GM18519 (cell line): ENCODE results near the gene PDE10A.

Source experiments
- ATAC-seq: cut with Tn5 transposase; IDR thresholded peaks from one replicate; pipeline ENCODE4 v1.9.1; 2021; ENCODE audit warnings: mild to moderate bottlenecking, moderate library complexity; ENCODE audit not compliant: unreplicated experiment, low FRiP score

The PDE10A gene

DNA sequence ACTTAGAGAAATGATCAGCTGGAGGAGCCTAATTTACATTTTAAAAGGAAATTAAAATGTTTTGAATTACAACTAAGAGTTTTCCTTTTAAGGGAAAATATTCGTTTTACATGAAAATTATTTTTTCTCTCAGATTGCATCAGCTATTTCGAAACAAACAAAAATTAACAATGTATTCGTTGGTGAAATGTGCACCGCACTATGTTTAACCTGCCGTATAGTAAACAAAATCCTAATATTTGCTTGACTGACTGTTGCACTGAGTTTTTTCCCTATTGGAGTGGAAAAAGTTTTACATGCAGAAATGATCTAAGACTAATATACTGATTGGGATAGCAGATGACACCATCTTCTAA, 5.7 kb downstream of the PDE10A start:
- ATAC-seq: no peak

DNA sequence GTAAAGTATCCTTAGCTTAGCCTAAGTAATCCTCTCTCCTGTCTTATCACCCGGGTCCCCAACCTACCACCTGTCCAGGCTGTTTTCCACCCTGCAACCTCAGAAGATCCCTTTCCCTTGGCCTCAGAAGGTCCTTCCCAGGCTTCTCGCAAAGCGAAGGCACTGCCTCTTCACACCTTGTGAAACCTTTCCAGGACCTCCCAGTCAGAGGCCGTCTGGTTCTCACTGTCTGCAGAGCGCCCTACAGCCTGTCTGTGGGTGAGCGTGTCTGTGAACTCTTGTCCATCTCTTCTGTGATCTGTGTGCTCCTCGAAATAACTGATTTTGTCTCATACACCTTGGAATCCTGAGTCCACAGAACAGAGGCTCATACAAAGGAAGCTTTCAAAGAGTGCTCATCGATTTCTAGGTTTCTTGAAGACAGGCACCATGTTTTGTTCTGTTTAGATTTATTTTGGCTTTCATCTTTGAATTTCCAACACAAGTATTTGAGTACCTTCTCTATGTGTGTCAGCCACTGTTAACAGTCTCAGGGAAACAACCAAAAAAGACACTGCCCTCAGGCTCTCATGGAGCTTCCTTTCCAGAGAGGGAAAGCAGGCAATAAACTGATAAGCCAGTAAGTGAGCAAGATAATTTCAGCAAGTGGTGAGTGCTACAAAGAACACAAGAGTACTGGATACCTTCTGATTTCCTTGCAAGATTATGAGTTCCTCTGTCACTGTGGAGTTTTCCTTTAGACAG, 6.3 kb downstream of the PDE10A start:
- ATAC-seq: no peak

DNA sequence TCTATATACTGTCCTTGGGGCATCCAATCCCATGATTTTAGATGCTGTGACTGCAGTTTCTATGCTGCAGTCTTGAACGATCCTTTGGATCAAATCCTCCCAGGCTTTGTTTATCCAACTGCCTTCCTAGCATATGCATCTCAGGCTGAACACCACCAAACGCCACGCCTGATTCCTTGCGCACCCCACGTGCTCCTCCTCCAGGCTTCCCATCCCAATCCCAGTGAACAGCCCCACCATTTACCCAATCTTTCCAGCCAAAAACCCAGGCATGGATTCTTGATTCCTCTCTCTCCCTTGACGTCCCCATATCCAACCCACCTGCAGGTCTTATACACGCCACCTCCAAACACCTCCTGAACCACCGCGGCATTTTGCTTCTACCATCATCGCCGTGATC, 7.8 kb downstream of the PDE10A start:
- ATAC-seq: no peak

DNA sequence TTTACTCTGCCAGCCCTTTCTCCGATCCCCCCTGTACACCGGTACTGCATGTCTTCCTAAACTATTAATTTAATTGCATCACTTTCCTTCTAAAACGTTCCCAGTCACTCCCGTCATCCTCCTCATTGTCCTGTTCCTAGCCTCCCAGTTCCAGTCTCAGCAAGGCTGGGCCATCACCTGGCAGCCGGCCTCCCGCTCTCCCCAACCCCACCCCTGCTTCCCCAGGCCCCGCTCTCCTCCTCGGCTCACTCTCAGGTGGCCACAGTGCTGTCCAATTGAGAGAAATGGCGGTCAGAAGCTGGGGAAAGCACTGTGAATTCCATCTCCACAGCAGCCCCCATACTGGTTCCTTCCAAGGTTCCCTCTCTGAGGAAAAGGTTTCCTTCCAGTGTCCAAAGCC, 8.9 kb downstream of the PDE10A start:
- no peak for ATAC-seq

DNA sequence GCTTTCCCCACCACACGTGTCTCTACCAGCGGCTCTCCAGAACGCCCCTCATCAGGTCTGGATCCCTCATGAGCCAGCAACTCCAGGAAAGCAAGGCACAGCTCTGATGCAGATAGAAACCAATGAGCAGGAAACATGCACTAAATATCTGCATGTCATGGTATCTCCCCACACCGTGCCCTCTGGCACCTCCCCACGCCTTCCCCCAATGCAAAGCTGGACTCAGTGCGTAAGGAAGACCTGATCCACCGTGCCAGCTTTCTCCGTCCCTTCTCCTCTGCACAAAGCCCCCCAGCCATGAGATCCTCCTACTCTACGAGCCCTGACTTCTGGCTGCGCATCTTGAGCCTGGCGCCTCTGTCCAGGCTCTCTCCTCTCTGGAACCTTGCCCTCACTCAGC, 9.4 kb downstream of the PDE10A start:
- ATAC-seq: no peak

DNA sequence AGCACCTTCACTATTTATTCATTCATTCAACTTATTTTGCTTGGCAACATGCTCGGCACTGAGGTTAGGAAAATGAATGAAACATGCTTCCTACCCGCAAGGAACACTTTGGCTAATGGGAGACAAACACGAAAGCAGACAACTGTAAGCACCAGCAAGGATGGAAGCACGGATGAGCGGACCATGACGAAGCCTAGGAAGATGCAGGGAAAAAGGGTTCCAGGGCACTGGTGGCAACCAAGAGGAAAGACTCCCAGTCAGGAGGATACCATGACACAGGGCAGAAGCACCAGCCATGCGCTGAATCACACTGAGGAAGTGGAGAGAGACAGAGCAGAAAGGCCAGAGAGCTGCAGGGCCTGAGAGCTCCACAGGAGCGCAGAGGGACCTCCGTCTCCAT, 9.8 kb downstream of the PDE10A start:
- ATAC-seq: no peak

DNA sequence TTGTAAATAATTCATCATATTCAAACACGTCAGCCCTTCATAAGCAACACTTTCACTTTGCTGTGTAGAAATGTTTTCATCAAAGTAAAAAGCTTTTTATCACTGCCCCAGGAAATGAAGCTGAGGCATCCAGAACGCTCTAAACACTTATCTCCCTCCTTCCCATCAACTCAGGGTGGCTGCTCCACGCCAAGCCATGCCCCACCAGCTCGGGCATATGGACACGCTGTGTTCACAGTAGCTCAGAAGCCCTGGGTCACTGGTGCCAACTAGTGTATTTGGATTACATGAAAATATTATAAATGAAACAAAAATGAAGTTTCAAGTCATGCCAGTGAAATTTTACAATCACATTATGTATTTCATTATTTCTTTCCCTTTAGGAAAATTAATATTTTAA, 10.3 kb downstream of the PDE10A start:
- no peak for ATAC-seq

DNA sequence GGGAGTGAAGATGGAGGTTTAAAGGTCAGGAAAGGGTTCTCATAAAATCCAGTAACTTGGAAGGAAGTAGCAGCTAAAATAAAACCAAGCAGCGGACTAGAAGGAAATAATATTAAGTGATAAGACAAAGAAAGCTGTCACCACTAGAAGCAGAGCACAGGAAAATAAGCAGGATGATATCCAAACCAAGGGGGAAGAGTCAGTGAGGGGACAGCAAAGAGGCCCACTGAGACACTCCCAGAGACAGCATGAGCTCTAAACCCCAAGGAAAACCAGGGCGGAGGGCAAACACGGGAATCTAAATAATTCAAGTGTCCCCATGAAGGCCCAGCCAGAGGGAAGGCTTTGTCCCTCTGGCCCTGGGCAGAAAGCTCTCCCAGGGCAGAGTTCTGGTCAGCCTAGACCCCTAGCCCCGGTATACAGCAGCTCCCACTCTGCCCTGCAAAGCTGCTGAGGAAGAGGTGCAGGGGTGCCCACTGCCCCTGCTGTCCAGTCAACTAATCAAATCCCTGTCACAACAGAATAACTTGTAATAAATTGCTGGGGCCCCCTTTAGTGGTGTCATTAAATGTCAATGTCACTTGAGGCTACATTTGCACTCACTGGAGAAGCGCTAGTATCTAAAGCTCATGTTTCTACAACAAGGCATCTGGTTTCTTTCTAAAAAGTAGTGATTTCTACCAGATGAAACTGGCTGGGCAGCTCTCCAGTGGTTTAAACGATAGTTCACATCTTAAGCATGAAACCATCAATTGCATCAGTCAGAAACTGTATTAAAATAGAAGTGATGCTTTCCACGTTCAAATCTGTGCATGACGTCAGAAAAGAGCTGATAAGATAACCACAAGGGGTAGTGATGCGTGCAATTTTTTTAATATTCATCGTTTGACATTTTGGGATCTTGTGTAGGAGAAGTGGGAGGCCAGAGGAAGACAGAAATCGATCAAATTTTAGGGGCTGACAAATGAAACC, 13.6 kb downstream of the PDE10A start:
- ATAC-seq: no peak

DNA sequence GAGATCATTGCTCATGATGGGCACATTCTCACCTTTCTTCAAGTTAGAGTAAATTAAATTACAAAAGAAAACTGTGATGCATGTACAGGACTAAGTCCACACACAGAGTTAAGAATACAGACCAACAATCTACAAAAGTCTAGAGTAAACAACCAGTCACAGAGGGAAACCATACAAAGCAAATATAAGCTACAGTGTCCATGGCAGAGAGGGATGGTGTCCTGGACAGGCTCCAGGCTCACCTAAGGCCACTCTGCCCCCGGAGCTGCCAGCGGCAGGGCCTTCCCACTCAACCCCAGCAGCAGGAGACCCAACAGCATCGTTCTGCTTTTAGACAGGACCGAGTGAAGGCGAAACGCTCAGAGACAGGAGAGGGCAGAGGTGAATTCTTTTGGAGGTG, 16.0 kb downstream of the PDE10A start:
- ATAC-seq: no peak

DNA sequence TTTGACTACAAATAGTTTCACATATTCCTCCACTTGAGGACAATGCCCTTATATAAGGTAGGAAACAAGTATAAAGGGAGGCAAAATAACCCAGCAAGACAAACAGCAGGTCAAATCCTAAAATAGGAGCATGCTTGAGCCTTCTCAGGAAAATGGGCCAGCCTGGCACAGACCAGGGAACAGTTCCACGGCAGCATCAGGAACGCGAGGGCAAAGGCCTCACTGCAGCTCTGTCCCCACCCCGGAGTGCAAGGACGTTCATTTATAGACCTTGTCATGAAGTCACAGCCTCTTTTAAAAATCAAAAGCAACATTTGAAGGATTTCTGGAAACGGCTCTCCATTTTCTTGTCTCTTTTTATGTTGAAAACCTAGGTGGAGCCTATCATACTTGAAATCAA, 17.1 kb downstream of the PDE10A start:
- ATAC-seq: no peak

DNA sequence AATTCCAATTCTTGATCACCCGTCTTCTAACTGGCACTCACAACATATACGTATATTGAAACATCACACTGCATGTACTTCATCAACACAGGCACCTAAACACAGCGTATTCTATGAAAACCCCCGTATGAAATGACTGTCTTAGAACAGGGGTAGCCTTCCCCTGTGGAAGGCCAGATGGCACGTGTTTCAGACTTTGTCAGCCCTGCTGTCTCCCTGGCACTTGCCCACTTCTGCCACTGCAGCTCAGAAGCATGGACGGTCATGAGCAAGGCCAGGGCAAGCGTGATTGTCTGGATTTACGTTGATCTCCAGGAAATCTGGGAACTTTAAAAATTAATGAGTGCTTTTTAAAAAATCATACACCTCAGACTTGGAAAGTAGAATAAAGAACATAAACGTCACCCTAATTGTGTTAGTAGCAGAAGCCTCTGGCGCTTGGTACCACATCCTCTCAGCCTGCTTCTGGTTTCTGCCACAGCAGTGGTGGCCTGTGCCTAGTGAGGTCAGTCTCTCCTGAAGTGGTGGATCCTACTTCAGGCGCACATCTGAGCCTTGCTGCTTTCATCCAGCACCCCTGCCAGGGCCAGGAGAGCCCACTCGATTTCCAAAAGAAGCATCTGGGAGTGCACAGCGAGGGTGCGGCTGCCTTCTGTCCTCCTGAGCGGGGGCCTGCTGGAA, 18.3 kb downstream of the PDE10A start:
- ATAC-seq: no peak

DNA sequence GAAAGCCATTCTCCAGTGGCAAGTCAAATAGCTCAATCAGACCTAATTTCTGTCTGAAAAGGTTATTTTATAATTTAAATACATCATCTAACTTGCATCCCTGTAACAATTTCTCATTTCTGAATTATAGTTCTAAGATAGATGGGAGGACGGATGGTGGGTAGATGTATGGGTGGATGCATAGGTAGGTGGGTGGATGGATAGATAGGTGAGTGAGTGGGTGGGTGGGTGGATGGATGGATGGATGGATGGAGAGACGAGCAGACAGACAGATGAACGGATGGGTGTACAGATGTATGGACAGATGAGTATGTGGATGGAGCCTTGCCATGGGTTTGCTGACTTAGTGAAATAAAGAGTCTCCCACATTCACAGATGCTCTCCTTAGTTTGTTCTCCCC, 20.0 kb downstream of the PDE10A start:
- no peak for ATAC-seq

DNA sequence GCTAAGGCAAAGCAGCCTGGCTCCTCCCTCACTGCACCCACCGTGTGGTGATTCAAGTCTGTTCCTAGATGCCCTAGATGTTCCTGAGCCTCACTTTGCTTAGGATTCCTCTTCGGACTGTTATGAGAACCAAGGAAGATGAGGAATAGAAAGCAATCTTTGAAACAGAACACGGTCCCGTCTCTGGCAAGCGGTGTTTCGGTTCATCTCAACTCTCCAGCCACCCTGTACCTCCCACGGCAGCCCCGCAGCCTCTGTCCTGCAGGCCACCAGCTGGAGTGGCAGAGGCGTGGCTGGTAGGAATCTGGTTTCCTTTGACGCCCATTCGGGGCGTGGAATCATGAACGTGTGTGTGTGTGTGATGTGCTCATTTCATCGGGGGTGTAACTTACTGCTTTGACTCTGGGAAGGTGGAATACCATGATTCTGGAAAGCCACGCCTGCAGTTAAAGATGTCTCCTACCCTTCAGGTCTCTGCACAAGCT, 21.3 kb downstream of the PDE10A start:
- ATAC-seq: no peak

DNA sequence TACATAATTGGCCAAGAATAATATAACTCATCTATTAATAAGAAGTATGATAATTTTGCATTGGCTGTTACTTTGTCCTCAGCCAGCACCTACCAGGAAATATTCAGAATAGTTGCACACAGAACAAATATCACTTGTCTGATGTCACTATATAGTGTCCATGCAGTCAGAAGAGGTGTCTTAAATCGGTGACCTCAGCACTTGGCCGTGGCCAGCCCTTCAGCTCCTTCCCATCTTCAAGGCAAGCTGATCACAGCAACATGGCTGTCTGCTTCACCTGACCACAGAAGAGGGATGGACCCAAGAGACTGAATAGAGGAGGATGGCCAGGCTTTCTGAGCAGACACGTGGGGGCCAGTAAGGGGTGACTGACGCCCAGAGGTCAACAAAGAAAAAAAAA, 22.2 kb downstream of the PDE10A start:
- ATAC-seq: no peak

DNA sequence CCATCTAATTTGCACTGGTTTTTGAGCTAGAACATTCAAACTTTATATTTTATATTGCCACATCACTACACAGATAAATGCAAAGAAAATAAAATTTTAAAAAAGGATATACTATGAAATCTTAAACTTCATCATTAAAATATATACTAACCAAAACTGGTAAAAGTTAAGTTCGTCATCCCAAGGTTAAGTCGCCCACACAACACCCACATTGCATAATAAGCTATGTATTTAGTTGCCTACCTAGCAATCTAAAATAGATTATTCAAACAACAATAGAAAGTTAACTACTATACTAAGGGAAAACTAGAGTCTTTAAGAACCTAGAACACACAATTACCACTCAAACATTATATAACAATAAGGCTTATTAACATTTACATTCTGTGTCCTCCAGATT, 24.5 kb downstream of the PDE10A start:
- no peak for ATAC-seq

DNA sequence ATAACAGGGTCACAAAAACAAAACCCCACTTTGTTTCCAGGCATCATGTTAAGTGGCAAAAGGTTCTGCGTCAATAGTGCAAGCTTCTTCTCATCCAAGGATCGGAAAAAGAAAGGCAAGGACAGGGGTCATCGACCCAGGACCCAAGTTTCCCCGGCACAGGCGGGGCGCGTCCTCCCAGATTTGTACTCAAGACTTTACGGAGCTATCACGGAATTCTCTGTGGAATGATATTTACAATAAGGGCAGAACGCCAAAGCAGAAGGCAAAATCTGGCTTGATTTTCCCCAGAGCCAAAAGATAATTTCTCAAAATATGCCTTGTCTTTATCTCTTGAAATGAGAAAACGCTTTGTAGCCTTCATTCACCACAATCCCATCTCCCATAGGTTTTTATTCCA, 25.5 kb downstream of the PDE10A start:
- no peak for ATAC-seq

DNA sequence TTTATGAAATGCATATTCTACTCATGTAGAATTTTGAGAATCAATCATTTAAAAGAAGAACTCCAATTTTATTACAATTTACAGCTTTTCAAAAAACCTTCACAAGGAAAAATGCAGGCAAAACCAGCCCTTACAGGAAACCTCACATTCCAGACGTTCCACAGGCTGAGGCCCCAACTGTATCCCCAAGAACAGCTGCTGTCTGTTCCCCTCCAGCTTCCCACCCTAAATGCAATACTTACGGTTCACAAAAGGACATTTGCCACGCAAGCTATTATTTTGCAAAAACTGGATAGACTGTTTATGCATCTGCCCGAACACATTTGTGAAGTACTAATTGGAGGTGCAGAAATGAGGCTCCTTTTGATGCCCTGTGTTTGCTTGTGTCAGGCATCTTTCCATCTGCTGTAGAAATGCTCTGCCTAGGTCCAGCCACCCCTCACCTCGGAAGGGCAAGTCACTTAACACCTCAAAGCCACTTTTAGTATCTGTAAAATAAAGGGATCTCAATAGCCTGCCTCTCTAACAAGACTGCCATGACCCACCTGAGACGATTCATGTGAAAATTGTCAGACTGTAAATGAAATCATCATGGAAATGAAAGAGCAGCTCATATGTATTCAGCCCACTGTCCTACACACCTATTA, 26.5 kb downstream of the PDE10A start:
- ATAC-seq: no peak

DNA sequence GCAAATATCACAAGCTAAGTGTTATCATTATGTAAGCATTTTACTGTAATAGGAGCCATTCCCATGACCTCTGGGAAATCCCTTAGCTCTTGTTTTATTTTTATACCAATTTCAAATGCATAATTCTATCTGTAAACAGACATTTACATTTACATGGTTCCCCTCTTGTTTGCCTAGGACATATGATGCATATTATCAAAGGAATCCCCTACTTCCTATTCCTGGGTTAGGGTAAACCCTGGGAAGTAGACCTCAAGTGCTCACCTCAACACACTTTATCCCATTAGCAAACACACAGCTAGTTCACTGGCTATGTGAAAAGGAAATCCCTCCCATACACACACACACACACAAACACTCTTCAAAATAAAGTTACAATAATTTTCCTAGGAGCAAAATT, 27.1 kb downstream of the PDE10A start:
- ATAC-seq: no peak

DNA sequence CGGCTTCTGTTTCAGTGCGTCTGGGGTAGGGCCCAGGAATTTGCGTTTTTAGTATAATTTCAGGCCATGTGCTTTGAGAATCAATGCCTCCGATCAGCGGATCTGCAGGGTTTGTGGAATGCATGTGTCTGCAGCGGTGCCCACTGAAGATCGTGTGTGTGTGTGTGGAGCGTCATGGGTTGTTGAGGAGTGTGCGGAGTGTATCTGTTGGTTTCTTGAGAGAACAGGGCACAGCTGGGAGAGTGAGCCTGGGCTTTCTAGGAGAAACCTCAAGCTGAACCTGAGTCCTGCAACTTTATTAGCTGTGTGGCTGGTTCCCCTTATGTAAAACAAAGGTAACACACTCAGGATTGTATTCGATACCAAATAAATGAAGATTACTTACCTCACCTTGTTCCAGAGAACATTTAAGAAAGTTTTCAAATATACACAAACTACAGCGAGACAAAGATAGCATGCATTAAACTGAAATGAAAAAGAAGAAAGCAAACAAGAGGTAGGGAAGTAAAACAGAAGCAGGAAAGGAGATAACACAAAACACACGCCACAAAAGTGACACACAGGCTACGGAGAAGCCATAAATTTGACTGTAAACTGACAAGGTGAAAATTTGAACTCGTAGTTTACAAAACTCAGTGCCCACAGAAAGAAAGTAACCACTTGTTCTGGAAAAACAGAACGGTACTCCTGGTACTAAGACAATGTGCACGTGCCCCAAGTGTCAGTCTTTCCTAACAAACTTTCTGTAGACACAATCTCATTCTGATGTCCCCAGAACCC, 28.8 kb downstream of the PDE10A start:
- no peak for ATAC-seq

DNA sequence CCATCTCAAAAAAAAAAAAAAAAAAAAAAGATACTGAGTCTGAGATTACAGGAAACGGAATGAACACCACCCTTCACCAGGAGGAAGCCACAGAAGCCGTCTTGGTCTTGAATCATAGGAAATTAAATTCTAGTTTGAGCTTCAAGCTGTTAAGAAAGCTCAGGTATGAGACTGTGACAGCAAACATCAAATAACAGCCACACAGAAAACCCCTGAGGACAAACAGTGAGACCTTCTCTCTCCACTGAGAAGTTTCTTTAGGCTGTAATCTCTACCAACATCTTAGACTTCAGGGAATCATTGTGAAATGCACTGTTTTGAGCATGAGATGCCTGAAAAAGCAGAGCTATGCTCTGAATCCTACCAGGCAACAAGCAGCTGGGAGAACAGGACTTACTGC, 30.8 kb downstream of the PDE10A start:
- no peak for ATAC-seq
